ENCODE measurements around the gene CCBE1. TPM values are rescaled to one million over a fixed set of nuclear protein-coding genes. Genes with fewer than 3 reads are reported as not detected.

Gene CCBE1
- total and polyA plus RNA-seq, 9 donors = 2.4 to 5.5 (median 3.4) TPM

- no peak overlapping the region for H3K27ac ChIP-seq (ENCODE audit: low read length)
- DNase-seq = no peak
- WGBS (ENCODE audit: insufficient coverage) = no CpG with 5 or more reads among the region's 2 CpGs
- H3K9me3 ChIP-seq (replicated peaks; ENCODE audit: control insufficient read depth, low read depth, low read length) = no peaks in the 10 kb centered on the region
- H3K4me1 ChIP-seq (ENCODE audit: control insufficient read depth, insufficient read depth, low read length) = no peaks in the 10 kb centered on the region
- H3K4me3 ChIP-seq (ENCODE audit: low read length) = no peak overlapping the region
- no peaks in the 10 kb centered on the region for H3K27me3 ChIP-seq (ENCODE audit: control insufficient read depth, insufficient read depth, low read length)
- no peaks in the 10 kb centered on the region for H3K36me3 ChIP-seq (ENCODE audit: control insufficient read depth, insufficient read depth, low read length)
These were observed 219.4 kb downstream of the CCBE1 start for GRCh38 chr18:59477849-59478248.

GRCh38 chr18:59470561-59471121 lies 226.6 kb downstream of the CCBE1 start:
- no peaks in the 10 kb centered on the region for H3K4me1 ChIP-seq (ENCODE audit: control insufficient read depth, insufficient read depth, low read length)
- H3K27me3 ChIP-seq (ENCODE audit: control insufficient read depth, insufficient read depth, low read length) = no peaks in the 10 kb centered on the region
- no peak overlapping the region for H3K4me3 ChIP-seq (ENCODE audit: low read length)
- H3K36me3 ChIP-seq (ENCODE audit: control insufficient read depth, insufficient read depth, low read length) = no peaks in the 10 kb centered on the region
- no peak for DNase-seq
- no peak overlapping the region for H3K27ac ChIP-seq (ENCODE audit: low read length)
- 61% methylated on average over 6 of the region's 8 CpGs for WGBS (ENCODE audit: insufficient coverage)
- no peaks in the 10 kb centered on the region for H3K9me3 ChIP-seq (replicated peaks; ENCODE audit: control insufficient read depth, low read depth, low read length)

- H3K9me3 ChIP-seq (replicated peaks; ENCODE audit: control insufficient read depth, low read depth, low read length) = no peaks in the 10 kb centered on the region
- H3K36me3 ChIP-seq (ENCODE audit: control insufficient read depth, insufficient read depth, low read length) = no peaks in the 10 kb centered on the region
- H3K4me1 ChIP-seq (ENCODE audit: control insufficient read depth, insufficient read depth, low read length) = no peaks in the 10 kb centered on the region
- H3K4me3 ChIP-seq (ENCODE audit: low read length) = no peak overlapping the region
- no peak for DNase-seq
- no peak overlapping the region for H3K27ac ChIP-seq (ENCODE audit: low read length)
- 81% methylated on average over 12 of the region's 15 CpGs for whole genome bisulfite sequencing (ENCODE audit: insufficient coverage)
- H3K27me3 ChIP-seq (ENCODE audit: control insufficient read depth, insufficient read depth, low read length) = no peaks in the 10 kb centered on the region
These were observed 227.6 kb downstream of the CCBE1 start for GRCh38 chr18:59469463-59470180.

- 53% methylated on average over 2 of the region's 4 CpGs for WGBS (ENCODE audit: insufficient coverage)
- no peak overlapping the region for H3K27ac ChIP-seq (ENCODE audit: low read length)
These were observed 228.4 kb downstream of the CCBE1 start for GRCh38 chr18:59468821-59469220.

GRCh38 chr18:59467497-59467896 lies 229.7 kb downstream of the CCBE1 start:
- no peaks in the 10 kb centered on the region for H3K4me1 ChIP-seq (ENCODE audit: control insufficient read depth, insufficient read depth, low read length)
- DNase-seq = no peak
- H3K36me3 ChIP-seq (ENCODE audit: control insufficient read depth, insufficient read depth, low read length) = no peaks in the 10 kb centered on the region
- H3K9me3 ChIP-seq (replicated peaks; ENCODE audit: control insufficient read depth, low read depth, low read length) = no peaks in the 10 kb centered on the region
- H3K27me3 ChIP-seq (ENCODE audit: control insufficient read depth, insufficient read depth, low read length) = no peaks in the 10 kb centered on the region
- no peak overlapping the region for H3K4me3 ChIP-seq (ENCODE audit: low read length)
- no peak overlapping the region for H3K27ac ChIP-seq (ENCODE audit: low read length)
- 70% methylated on average over 4 of the region's 8 CpGs for WGBS (ENCODE audit: insufficient coverage)

More at GRCh38 chr18:59468821-59469220, 228.4 kb downstream of the CCBE1 start:
- no peak for DNase-seq
- H3K4me3 ChIP-seq (ENCODE audit: low read length) = no peak overlapping the region
- H3K36me3 ChIP-seq (ENCODE audit: control insufficient read depth, insufficient read depth, low read length) = no peaks in the 10 kb centered on the region
- no peaks in the 10 kb centered on the region for H3K27me3 ChIP-seq (ENCODE audit: control insufficient read depth, insufficient read depth, low read length)
- H3K4me1 ChIP-seq (ENCODE audit: control insufficient read depth, insufficient read depth, low read length) = no peaks in the 10 kb centered on the region
- H3K9me3 ChIP-seq (replicated peaks; ENCODE audit: control insufficient read depth, low read depth, low read length) = no peaks in the 10 kb centered on the region

GRCh38 chr18:59466980-59467379 lies 230.2 kb downstream of the CCBE1 start:
- H3K4me1 ChIP-seq (ENCODE audit: control insufficient read depth, insufficient read depth, low read length) = no peaks in the 10 kb centered on the region
- no peak overlapping the region for H3K27ac ChIP-seq (ENCODE audit: low read length)
- WGBS (ENCODE audit: insufficient coverage) = no CpG with 5 or more reads among the region's 3 CpGs
- H3K27me3 ChIP-seq (ENCODE audit: control insufficient read depth, insufficient read depth, low read length) = no peaks in the 10 kb centered on the region
- no peak overlapping the region for H3K4me3 ChIP-seq (ENCODE audit: low read length)
- DNase-seq = no peak
- no peaks in the 10 kb centered on the region for H3K9me3 ChIP-seq (replicated peaks; ENCODE audit: control insufficient read depth, low read depth, low read length)
- H3K36me3 ChIP-seq (ENCODE audit: control insufficient read depth, insufficient read depth, low read length) = no peaks in the 10 kb centered on the region

- no peak for DNase-seq
- 75% methylated on average over 5 of the region's 5 CpGs for WGBS (ENCODE audit: insufficient coverage)
- Histone ChIP-seq H3K4me3 (ENCODE audit: low read length) (no peak overlapping the region), H3K27ac (ENCODE audit: low read length) (no peak overlapping the region), H3K9me3 (replicated peaks; ENCODE audit: control insufficient read depth, low read depth, low read length) (no peaks in the 10 kb centered on the region), H3K27me3 (ENCODE audit: control insufficient read depth, insufficient read depth, low read length) (no peaks in the 10 kb centered on the region), H3K36me3 (ENCODE audit: control insufficient read depth, insufficient read depth, low read length) (no peaks in the 10 kb centered on the region), H3K4me1 (ENCODE audit: control insufficient read depth, insufficient read depth, low read length) (no peaks in the 10 kb centered on the region)
These were observed 232.7 kb downstream of the CCBE1 start for GRCh38 chr18:59464486-59464885.

GRCh38 chr18:59461171-59461570 lies 236.1 kb downstream of the CCBE1 start:
- peaks cover 2% of the 10 kb centered on the region for H3K27me3 ChIP-seq (ENCODE audit: control insufficient read depth, insufficient read depth, low read length)
- no peaks in the 10 kb centered on the region for H3K36me3 ChIP-seq (ENCODE audit: control insufficient read depth, insufficient read depth, low read length)
- H3K9me3 ChIP-seq (replicated peaks; ENCODE audit: control insufficient read depth, low read depth, low read length) = no peaks in the 10 kb centered on the region
- 100% methylated on average over 1 of the region's 3 CpGs for WGBS (ENCODE audit: insufficient coverage)
- H3K4me1 ChIP-seq (ENCODE audit: control insufficient read depth, insufficient read depth, low read length) = no peaks in the 10 kb centered on the region
- H3K27ac ChIP-seq (ENCODE audit: low read length) = no peak overlapping the region
- H3K4me3 ChIP-seq (ENCODE audit: low read length) = no peak overlapping the region
- no peak for DNase-seq

GRCh38 chr18:59460072-59460420 lies 237.2 kb downstream of the CCBE1 start:
- Histone ChIP-seq H3K9me3 (replicated peaks; ENCODE audit: control insufficient read depth, low read depth, low read length) (no peaks in the 10 kb centered on the region), H3K27ac (ENCODE audit: low read length) (no peak overlapping the region), H3K4me3 (ENCODE audit: low read length) (no peak overlapping the region), H3K4me1 (ENCODE audit: control insufficient read depth, insufficient read depth, low read length) (no peaks in the 10 kb centered on the region), H3K36me3 (ENCODE audit: control insufficient read depth, insufficient read depth, low read length) (no peaks in the 10 kb centered on the region), H3K27me3 (ENCODE audit: control insufficient read depth, insufficient read depth, low read length) (peaks cover 4% of the 10 kb centered on the region)
- WGBS (ENCODE audit: insufficient coverage) = 44% methylated on average over 1 of the region's 1 CpG
- peak; percentile 17 for DNase-seq

GRCh38 chr18:59459369-59460071 lies 237.7 kb downstream of the CCBE1 start:
- Histone ChIP-seq H3K36me3 (ENCODE audit: control insufficient read depth, insufficient read depth, low read length) (no peaks in the 10 kb centered on the region), H3K27me3 (ENCODE audit: control insufficient read depth, insufficient read depth, low read length) (peaks cover 4% of the 10 kb centered on the region), H3K4me1 (ENCODE audit: control insufficient read depth, insufficient read depth, low read length) (no peaks in the 10 kb centered on the region), H3K27ac (ENCODE audit: low read length) (no peak overlapping the region), H3K4me3 (ENCODE audit: low read length) (no peak overlapping the region), H3K9me3 (replicated peaks; ENCODE audit: control insufficient read depth, low read depth, low read length) (no peaks in the 10 kb centered on the region)
- DNase-seq = peak; percentile 58
- 8% methylated on average over 3 of the region's 8 CpGs for WGBS (ENCODE audit: insufficient coverage)
